Common myeloid progenitor, CD34-positive (primary cell): Measurements from ENCODE around the gene KCNJ15.

Source experiments
- CTCF ChIA-PET: fragments of 350-600 bp; sonication (Branson Sonifier 250); formaldehyde crosslinking; loops from one replicate; lab custom pipeline; 2021; ENCODE audit warnings: antibody characterized with exemption; lab: Charles Lee
- POLR2A ChIA-PET: fragments of 350-600 bp; sonication (Branson Sonifier 250); formaldehyde crosslinking; loops from one replicate; lab custom pipeline; 2021; ENCODE audit warnings: antibody characterized with exemption; lab: Charles Lee
- DNase-seq, 3 donors: peaks; one replicate each; pipeline versions ENCODE4 v3.0.0 to v3.0.0-alpha.2; 2013
- H3K27ac ChIP-seq, 2 experiments: 1 replicate in 1 of 2; 2 replicates in 1 of 2; pipeline ENCODE4 v1.7.0; 2013; ENCODE audit warnings: inconsistent platforms in 2 of 2, low read length in 2 of 2, mild to moderate bottlenecking in 2 of 2, low read depth in 1 of 2, moderate library complexity in 1 of 2; ENCODE audit not compliant: severe bottlenecking in 2 of 2, insufficient read depth in 1 of 2, poor library complexity in 1 of 2
- H3K27me3 ChIP-seq, 5 experiments: replicated peaks in 2 of 5; 1 replicate in 3 of 5; 2 replicates in 2 of 5; pipeline versions ENCODE4 v1.6.1 to v1.7.0; 2013; ENCODE audit warnings: low read length in 4 of 5, mild to moderate bottlenecking in 2 of 5, moderate library complexity in 2 of 5, inconsistent platforms in 1 of 5; ENCODE audit not compliant: insufficient read depth in 5 of 5, control insufficient read depth in 4 of 5
- H3K36me3 ChIP-seq, 4 experiments: 1 replicate in 2 of 4; 2 replicates in 2 of 4; pipeline versions ENCODE4 v1.6.1 to v1.7.0; 2013; ENCODE audit warnings: low read length in 3 of 4, control low read depth in 1 of 4, mild to moderate bottlenecking in 1 of 4; ENCODE audit not compliant: control insufficient read depth in 4 of 4, insufficient read depth in 4 of 4
- H3K4me1 ChIP-seq, 4 experiments: 1 replicate in 3 of 4; 2 replicates in 1 of 4; pipeline versions ENCODE4 v1.6.1 to v1.7.1; 2013; ENCODE audit warnings: low read length in 3 of 4, mild to moderate bottlenecking in 3 of 4, control low read depth in 1 of 4, inconsistent platforms in 1 of 4, moderate library complexity in 1 of 4; ENCODE audit not compliant: control insufficient read depth in 4 of 4, insufficient read depth in 4 of 4; ENCODE audit errors: control extremely low read depth in 1 of 4
- H3K4me3 ChIP-seq, 7 experiments: 1 replicate in 4 of 7; 2 replicates in 3 of 7; pipeline versions ENCODE4 v1.5.1 to v1.7.0; 2013; ENCODE audit warnings: mild to moderate bottlenecking in 7 of 7, low read length in 6 of 7, moderate library complexity in 6 of 7, inconsistent platforms in 2 of 7, low read depth in 2 of 7, control low read depth in 1 of 7; ENCODE audit not compliant: insufficient read depth in 4 of 7, control insufficient read depth in 1 of 7; ENCODE audit errors: extremely low read depth in 1 of 7
- H3K9me3 ChIP-seq, 5 experiments: 1 replicate in 4 of 5; 2 replicates in 1 of 5; pipeline versions ENCODE4 v1.6.1 to v1.7.1; 2013; ENCODE audit warnings: low read length in 4 of 5, mild to moderate bottlenecking in 2 of 5, inconsistent platforms in 1 of 5, low read depth in 1 of 5, moderate library complexity in 1 of 5; ENCODE audit not compliant: control insufficient read depth in 4 of 5, insufficient read depth in 2 of 5; ENCODE audit errors: control extremely low read depth in 1 of 5
- WGBS: methylation state at CpG from one replicate; pipeline ENCODE4 v1.1.5; 2013; ENCODE audit not compliant: insufficient coverage; 5-methylcytosine and 5-hydroxymethylcytosine counted together

KCNJ15 gene

GRCh38 chr21:38321568-38321967 lies 64.8 kb downstream of the KCNJ15 start:
- H3K36me3 ChIP-seq, result no peaks in the 10 kb centered on the region
- POLR2A ChIA-PET, result no interaction called here
- CTCF ChIA-PET, result interaction anchor here (0.8 kb wide), 1 partner anchor 22 kb away, joined by 3 read pairs; no protein-coding TSS in a partner anchor
- no peak for DNase-seq
- 86% methylated on average over 6 of the region's 6 CpGs for WGBS
- no peak overlapping the region for H3K27ac ChIP-seq
- H3K9me3 ChIP-seq, result no peaks in the 10 kb centered on the region
- H3K27me3 ChIP-seq, result peaks cover 0 to 2% (median 0%) of the 10 kb centered on the region in 5 experiments
- peaks cover 0 to 8% (median 2%) of the 10 kb centered on the region in 4 experiments for H3K4me1 ChIP-seq
- no peak overlapping the region for H3K4me3 ChIP-seq

- peaks cover 0 to 8% (median 2%) of the 10 kb centered on the region in 4 experiments for H3K4me1 ChIP-seq
- POLR2A ChIA-PET, result no interaction called here
- H3K27ac ChIP-seq, result no peak overlapping the region
- CTCF ChIA-PET, result no interaction called here
- H3K9me3 ChIP-seq, result no peaks in the 10 kb centered on the region
- no peak overlapping the region for H3K4me3 ChIP-seq
- DNase-seq, result no peak
- H3K36me3 ChIP-seq, result no peaks in the 10 kb centered on the region
- 96% methylated on average over 8 of the region's 8 CpGs for WGBS
- peaks cover 0 to 2% (median 0%) of the 10 kb centered on the region in 5 experiments for H3K27me3 ChIP-seq
Measured at GRCh38 chr21:38322311-38322950, 65.6 kb downstream of the KCNJ15 start.

GRCh38 chr21:38323721-38324531 lies 67.1 kb downstream of the KCNJ15 start:
- peaks cover 0 to 8% (median 2%) of the 10 kb centered on the region in 4 experiments for H3K4me1 ChIP-seq
- ChIA-PET CTCF (interaction anchor here (0.9 to 2.6 kb wide), 3 partner anchors 11 to 91 kb away, joined by 3 to 8 read pairs (median 5); no protein-coding TSS in a partner anchor), POLR2A (no interaction called here)
- H3K27me3 ChIP-seq, result peaks cover 0 to 2% (median 0%) of the 10 kb centered on the region in 5 experiments
- no peak overlapping the region for H3K27ac ChIP-seq
- WGBS, result 55% methylated on average over 2 of the region's 5 CpGs
- no peaks in the 10 kb centered on the region for H3K9me3 ChIP-seq
- peak in 2 of 3 donors; percentile 33 to 49 for DNase-seq
- no peaks in the 10 kb centered on the region for H3K36me3 ChIP-seq
- H3K4me3 ChIP-seq, result no peak overlapping the region

GRCh38 chr21:38325216-38325615 lies 68.4 kb downstream of the KCNJ15 start:
- Histone ChIP-seq H3K27ac (no peak overlapping the region), H3K4me3 (no peak overlapping the region), H3K27me3 (peaks cover 0 to 2% (median 0%) of the 10 kb centered on the region in 5 experiments), H3K4me1 (peaks cover 0 to 8% (median 2%) of the 10 kb centered on the region in 4 experiments), H3K36me3 (no peaks in the 10 kb centered on the region), H3K9me3 (no peaks in the 10 kb centered on the region)
- ChIA-PET CTCF (interaction anchor here (2.4 to 2.6 kb wide), 2 partner anchors 9 to 92 kb away, joined by 5 to 8 read pairs; no protein-coding TSS in a partner anchor), POLR2A (no interaction called here)
- DNase-seq, result no peak
- 100% methylated on average over 2 of the region's 2 CpGs for WGBS

- H3K9me3 ChIP-seq, result no peaks in the 10 kb centered on the region
- no peak overlapping the region for H3K27ac ChIP-seq
- no peak overlapping the region for H3K4me3 ChIP-seq
- no peak for DNase-seq
- WGBS, result 97% methylated on average over 8 of the region's 8 CpGs
- ChIA-PET CTCF (interaction anchor here (2.4 to 2.6 kb wide), 2 partner anchors 9 to 93 kb away, joined by 5 to 8 read pairs; no protein-coding TSS in a partner anchor), POLR2A (no interaction called here)
- peaks cover 0 to 2% (median 0%) of the 10 kb centered on the region in 5 experiments for H3K27me3 ChIP-seq
- H3K36me3 ChIP-seq, result no peaks in the 10 kb centered on the region
- H3K4me1 ChIP-seq, result peaks cover 0 to 8% (median 2%) of the 10 kb centered on the region in 4 experiments
Measured at GRCh38 chr21:38325731-38326420, 69.1 kb downstream of the KCNJ15 start.

- Histone ChIP-seq H3K36me3 (no peaks in the 10 kb centered on the region), H3K27ac (no peak overlapping the region), H3K9me3 (no peaks in the 10 kb centered on the region), H3K27me3 (peaks cover 0 to 2% (median 0%) of the 10 kb centered on the region in 5 experiments), H3K4me3 (no peak overlapping the region), H3K4me1 (peaks cover 0 to 8% (median 2%) of the 10 kb centered on the region in 4 experiments)
- POLR2A ChIA-PET, result no interaction called here
- no peak for DNase-seq
- whole genome bisulfite sequencing, result 93% methylated on average over 4 of the region's 4 CpGs
- CTCF ChIA-PET, result no interaction called here
Measured at GRCh38 chr21:38326429-38326828, 69.6 kb downstream of the KCNJ15 start.
